Natural killer cell treated with Interleukin-12 subunit alpha and Interleukin-12 subunit beta and Interleukin-15 and Interleukin-18, amount 100 ng/mL, for 72 hours (primary cell): Measurements from ENCODE around the gene MKKS. TPM values are rescaled to one million over a fixed set of nuclear protein-coding genes. Genes with fewer than 3 reads are reported as not detected.

ENCODE experiments used
- ATAC-seq, 2 donors: fragments of 150-1000 bp; cut with Tn5 transposase in 1 of 2; sonication (Bioruptor Pico), chemical (Tn5 transposase) in 1 of 2; 2 replicates each; pipeline ENCODE4 v1.10.0; 2021
- DNase-seq: peaks from one replicate; pipeline ENCODE4 v3.0.0; 2022; ENCODE audit warnings: low spot score
- H3K27ac Mint-ChIP-seq, 2 donors: 1 replicate in 1 of 2; 2 replicates in 1 of 2; pipeline ENCODE4 v1.8.0; 2022; ENCODE audit warnings: mixed read lengths in 2 of 2, mild to moderate bottlenecking in 1 of 2, moderate library complexity in 1 of 2
- H3K27me3 Mint-ChIP-seq, 2 donors: 1 replicate in 1 of 2; 2 replicates in 1 of 2; pipeline ENCODE4 v1.8.0; 2022; ENCODE audit warnings: mixed read lengths in 2 of 2
- H3K36me3 Mint-ChIP-seq: one replicate; pipeline ENCODE4 v1.8.0; 2022; ENCODE audit warnings: mixed read lengths
- H3K4me1 Mint-ChIP-seq, 2 donors: 1 replicate in 1 of 2; 2 replicates in 1 of 2; pipeline ENCODE4 v1.8.0; 2022; ENCODE audit warnings: low read depth in 2 of 2, mixed read lengths in 2 of 2, mild to moderate bottlenecking in 1 of 2
- H3K4me3 Mint-ChIP-seq: one replicate; pipeline ENCODE4 v1.8.0; 2022; ENCODE audit warnings: mixed read lengths
- H3K9me3 Mint-ChIP-seq: 2 replicates; pipeline ENCODE4 v1.8.0; 2022; ENCODE audit warnings: mixed read lengths
- total RNA-seq, 2 donors: library from RNA; stranded (reverse); gene quantifications; one replicate each; pipeline ENCODE4 v1.2.3, GENCODE V29; 2022

The MKKS gene
- 1 to 10 TPM; 5.6 to 5.7 TPM for total RNA-seq

- H3K4me1 Mint-ChIP-seq: peaks cover 25 to 40% of the 10 kb centered on the region in 2 donors
Observed at GRCh38 chr20:10433623-10434466, at the start of gene MKKS. TSS of gene MKKS (minus strand) at chr20:10434222. CDS start at chr20:10413514, 20,708 bp downstream.

GRCh38 chr20:10483691-10484090, 49.7 kb upstream of the MKKS start:
- H3K27ac Mint-ChIP-seq: no peak overlapping the region
- no peaks in the 10 kb centered on the region for H3K36me3 Mint-ChIP-seq
- no peak for ATAC-seq

More at GRCh38 chr20:10433623-10434466, at the start of gene MKKS:
- no peaks in the 10 kb centered on the region for H3K27me3 Mint-ChIP-seq
- H3K4me3 Mint-ChIP-seq: peak within 1 kb of the TSS; percentile 89
- peak within 1 kb of the TSS; percentile 87 to 97 for H3K27ac Mint-ChIP-seq
- no peaks in the 10 kb centered on the region for H3K9me3 Mint-ChIP-seq
- H3K36me3 Mint-ChIP-seq: no peaks in the 10 kb centered on the region
- DNase-seq: peak; percentile 91
- ATAC-seq: peak; percentile 89 to 90

GRCh38 chr20:10481676-10482075, 47.7 kb upstream of the MKKS start:
- Mint-ChIP-seq H3K27ac (no peak overlapping the region), H3K9me3 (no peaks in the 10 kb centered on the region), H3K4me3 (no peak overlapping the region), H3K36me3 (no peaks in the 10 kb centered on the region), H3K4me1 (peaks cover 0 to 3% of the 10 kb centered on the region in 2 donors), H3K27me3 (no peaks in the 10 kb centered on the region)
- DNase-seq (no peak), ATAC-seq (no peak)

More at GRCh38 chr20:10483691-10484090, 49.7 kb upstream of the MKKS start:
- H3K9me3 Mint-ChIP-seq: no peaks in the 10 kb centered on the region
- no peak for DNase-seq
- H3K27me3 Mint-ChIP-seq: no peaks in the 10 kb centered on the region
- H3K4me1 Mint-ChIP-seq: peaks cover 0 to 4% of the 10 kb centered on the region in 2 donors
- no peak overlapping the region for H3K4me3 Mint-ChIP-seq

GRCh38 chr20:10478930-10479329, 44.9 kb upstream of the MKKS start:
- Mint-ChIP-seq H3K27ac (no peak overlapping the region), H3K4me3 (no peak overlapping the region), H3K36me3 (no peaks in the 10 kb centered on the region), H3K4me1 (peaks cover 16 to 19% of the 10 kb centered on the region in 2 donors), H3K27me3 (no peaks in the 10 kb centered on the region), H3K9me3 (no peaks in the 10 kb centered on the region)
- no peak for ATAC-seq
- no peak for DNase-seq

- no peak overlapping the region for H3K27ac Mint-ChIP-seq
- no peaks in the 10 kb centered on the region for H3K36me3 Mint-ChIP-seq
- H3K27me3 Mint-ChIP-seq: no peaks in the 10 kb centered on the region
- peaks cover 16 to 19% of the 10 kb centered on the region in 2 donors for H3K4me1 Mint-ChIP-seq
- ATAC-seq (peak in 1 of 2 donors; percentile 80), DNase-seq (no peak)
- H3K9me3 Mint-ChIP-seq: no peaks in the 10 kb centered on the region
- H3K4me3 Mint-ChIP-seq: no peak overlapping the region
Observed at GRCh38 chr20:10478205-10478604, 44.2 kb upstream of the MKKS start.

GRCh38 chr20:10476319-10476724, 42.3 kb upstream of the MKKS start:
- Mint-ChIP-seq H3K4me3 (no peak overlapping the region), H3K36me3 (no peaks in the 10 kb centered on the region), H3K27me3 (no peaks in the 10 kb centered on the region), H3K4me1 (peaks cover 16 to 19% of the 10 kb centered on the region in 2 donors), H3K9me3 (no peaks in the 10 kb centered on the region), H3K27ac (peak overlapping the region in 1 of 2 donors; percentile 32)
- ATAC-seq: peak in 1 of 2 donors; percentile 41
- no peak for DNase-seq

- ATAC-seq (peak; percentile 56 to 61), DNase-seq (no peak)
- H3K4me3 Mint-ChIP-seq: no peak overlapping the region
- no peaks in the 10 kb centered on the region for H3K9me3 Mint-ChIP-seq
- H3K36me3 Mint-ChIP-seq: no peaks in the 10 kb centered on the region
- H3K27me3 Mint-ChIP-seq: no peaks in the 10 kb centered on the region
- H3K4me1 Mint-ChIP-seq: peaks cover 17 to 20% of the 10 kb centered on the region in 2 donors
- peak overlapping the region in 1 of 2 donors; percentile 85 for H3K27ac Mint-ChIP-seq
Observed at GRCh38 chr20:10475225-10475624, 41.2 kb upstream of the MKKS start.

GRCh38 chr20:10474606-10475184, 40.7 kb upstream of the MKKS start:
- Mint-ChIP-seq H3K27ac (peak overlapping the region in 1 of 2 donors; percentile 85), H3K36me3 (no peaks in the 10 kb centered on the region), H3K4me1 (peaks cover 23 to 26% of the 10 kb centered on the region in 2 donors), H3K4me3 (no peak overlapping the region), H3K27me3 (no peaks in the 10 kb centered on the region), H3K9me3 (no peaks in the 10 kb centered on the region)
- DNase-seq: no peak
- no peak for ATAC-seq

- H3K27ac Mint-ChIP-seq: no peak overlapping the region
- ATAC-seq (no peak), DNase-seq (no peak)
- no peaks in the 10 kb centered on the region for H3K9me3 Mint-ChIP-seq
- no peak overlapping the region for H3K4me3 Mint-ChIP-seq
- peaks cover 25% of the 10 kb centered on the region in 2 donors for H3K4me1 Mint-ChIP-seq
- H3K36me3 Mint-ChIP-seq: no peaks in the 10 kb centered on the region
- H3K27me3 Mint-ChIP-seq: no peaks in the 10 kb centered on the region
Observed at GRCh38 chr20:10472871-10473270, 38.8 kb upstream of the MKKS start.

- no peak for DNase-seq
- Mint-ChIP-seq H3K4me3 (no peak overlapping the region), H3K27ac (no peak overlapping the region), H3K27me3 (no peaks in the 10 kb centered on the region), H3K4me1 (peaks cover 18 to 19% of the 10 kb centered on the region in 2 donors), H3K9me3 (no peaks in the 10 kb centered on the region), H3K36me3 (no peaks in the 10 kb centered on the region)
- ATAC-seq: no peak
Observed at GRCh38 chr20:10470276-10470675, 36.3 kb upstream of the MKKS start.

GRCh38 chr20:10469599-10469998, 35.6 kb upstream of the MKKS start:
- Mint-ChIP-seq H3K27me3 (no peaks in the 10 kb centered on the region), H3K9me3 (no peaks in the 10 kb centered on the region), H3K36me3 (no peaks in the 10 kb centered on the region), H3K4me1 (peaks cover 11 to 12% of the 10 kb centered on the region in 2 donors), H3K27ac (no peak overlapping the region), H3K4me3 (no peak overlapping the region)
- ATAC-seq (peak in 1 of 2 donors; percentile 67), DNase-seq (no peak)

GRCh38 chr20:10469056-10469455, 35.0 kb upstream of the MKKS start:
- no peaks in the 10 kb centered on the region for H3K36me3 Mint-ChIP-seq
- H3K27me3 Mint-ChIP-seq: no peaks in the 10 kb centered on the region
- ATAC-seq (no peak), DNase-seq (no peak)
- no peak overlapping the region for H3K4me3 Mint-ChIP-seq
- peaks cover 8 to 9% of the 10 kb centered on the region in 2 donors for H3K4me1 Mint-ChIP-seq
- no peaks in the 10 kb centered on the region for H3K9me3 Mint-ChIP-seq
- H3K27ac Mint-ChIP-seq: no peak overlapping the region

GRCh38 chr20:10468340-10468845, 34.4 kb upstream of the MKKS start:
- ATAC-seq (no peak), DNase-seq (no peak)

More at GRCh38 chr20:10468340-10468845, 34.4 kb upstream of the MKKS start:
- no peak overlapping the region for H3K4me3 Mint-ChIP-seq
- no peaks in the 10 kb centered on the region for H3K9me3 Mint-ChIP-seq
- H3K4me1 Mint-ChIP-seq: peaks cover 8 to 9% of the 10 kb centered on the region in 2 donors
- no peaks in the 10 kb centered on the region for H3K36me3 Mint-ChIP-seq
- no peaks in the 10 kb centered on the region for H3K27me3 Mint-ChIP-seq
- no peak overlapping the region for H3K27ac Mint-ChIP-seq
